H1 (cell line): Measurements from ENCODE around the gene SPAAR. TPM values are rescaled to one million over a fixed set of nuclear protein-coding genes. Genes with fewer than 3 reads are reported as not detected.

ENCODE experiments used
- CTCF ChIA-PET: fragments of 300-600 bp; sonication (Branson Sonifier 250); formaldehyde crosslinking; loops from one replicate; lab custom pipeline; 2021; ENCODE audit not compliant: partially characterized antibody; lab: Charles Lee
- POLR2A ChIA-PET: fragments of 300-600 bp; sonication (Branson Sonifier 250); formaldehyde crosslinking; loops from one replicate; lab custom pipeline; 2021; ENCODE audit warnings: inconsistent platforms; ENCODE audit not compliant: partially characterized antibody; lab: Charles Lee
- DNase-seq, 2 experiments: peaks; one replicate each; pipeline versions ENCODE4 v3.0.0 to v3.0.0-alpha.2; 2010 to 2022; ENCODE audit warnings: low spot score in 2 of 2, low read depth in 1 of 2, mixed read lengths in 1 of 2
- FAIRE-seq: peaks from 2 replicates; lab custom pipeline; 2011; peaks lifted over from hg19 to GRCh38; lab: Jason Lieb, UNC
- H2AFZ ChIP-seq: 2 replicates; pipeline ENCODE4 v1.8.1; 2012; ENCODE audit warnings: low read length, inconsistent platforms
- H2AK5ac ChIP-seq: 2 replicates; pipeline ENCODE4 v1.6.1; 2013; ENCODE audit warnings: low read depth, low read length
- H2BK120ac ChIP-seq: replicated peaks from 2 replicates; pipeline ENCODE3; 2013; ENCODE audit warnings: low read depth, low read length, inconsistent platforms
- H2BK12ac ChIP-seq: 2 replicates; pipeline ENCODE4 v1.6.1; 2013; ENCODE audit warnings: low read depth, low read length
- H2BK15ac ChIP-seq: 2 replicates; pipeline ENCODE4 v1.6.1; 2013; ENCODE audit warnings: low read length
- H2BK20ac ChIP-seq: 2 replicates; pipeline ENCODE4 v1.6.1; 2013; ENCODE audit warnings: low read length
- H2BK5ac ChIP-seq: 2 replicates; pipeline ENCODE4 v1.6.1; 2013; ENCODE audit warnings: low read depth, low read length
- H3K14ac ChIP-seq: 2 replicates; pipeline ENCODE4 v1.6.1; 2013; ENCODE audit warnings: inconsistent platforms; ENCODE audit not compliant: insufficient read length
- H3K18ac ChIP-seq: 2 replicates; pipeline ENCODE4 v1.6.1; 2013; ENCODE audit warnings: low read length; ENCODE audit errors: extremely low read depth
- H3K23ac ChIP-seq: 2 replicates; pipeline ENCODE4 v1.6.1; 2013; ENCODE audit warnings: inconsistent platforms; ENCODE audit not compliant: insufficient read length
- H3K23me2 ChIP-seq: 2 replicates; pipeline ENCODE4 v1.6.1; 2013; ENCODE audit warnings: low read depth, low read length
- H3K27ac ChIP-seq: 2 replicates; pipeline ENCODE4 v1.6.1; 2011; ENCODE audit warnings: low read depth, low read length, inconsistent platforms
- H3K27me3 ChIP-seq, 4 experiments: replicated peaks in 1 of 4; 1 replicate in 1 of 4; 2 replicates in 3 of 4; pipeline versions ENCODE4 v1.6.1 to v1.8.1; 2011 to 2013; ENCODE audit warnings: low read length in 3 of 4, mild to moderate bottlenecking in 3 of 4, inconsistent platforms in 2 of 4, mixed read lengths in 2 of 4, moderate library complexity in 1 of 4; ENCODE audit not compliant: control insufficient read depth in 3 of 4, insufficient read depth in 3 of 4; ENCODE audit errors: extremely low read depth in 1 of 4
- H3K36me3 ChIP-seq, 4 experiments: 2 replicates each; pipeline versions ENCODE4 v1.6.1 to v1.8.1; 2011 to 2013; ENCODE audit warnings: mild to moderate bottlenecking in 4 of 4, low read length in 3 of 4, moderate library complexity in 2 of 4, control low read depth in 1 of 4, inconsistent platforms in 1 of 4; ENCODE audit not compliant: insufficient read depth in 4 of 4, control insufficient read depth in 2 of 4
- H3K4ac ChIP-seq: replicated peaks from 2 replicates; pipeline ENCODE3; 2013; ENCODE audit warnings: low read length, low read depth, mixed read lengths, inconsistent platforms; ENCODE audit not compliant: insufficient read length
- H3K4me1 ChIP-seq, 4 experiments: replicated peaks in 1 of 4; 1 replicate in 1 of 4; 2 replicates in 3 of 4; pipeline versions ENCODE4 v1.6.1 to v1.8.1; 2011 to 2013; ENCODE audit warnings: low read length in 3 of 4, inconsistent platforms in 2 of 4, mixed read lengths in 1 of 4; ENCODE audit not compliant: insufficient read depth in 4 of 4, control insufficient read depth in 3 of 4
- H3K4me2 ChIP-seq, 2 experiments: 2 replicates each; pipeline versions ENCODE4 v1.6.1 to v1.8.1; 2011 to 2013; ENCODE audit warnings: low read depth in 2 of 2, low read length in 2 of 2, control low read depth in 1 of 2, inconsistent platforms in 1 of 2, mild to moderate bottlenecking in 1 of 2; ENCODE audit not compliant: insufficient read depth in 1 of 2
- H3K4me3 ChIP-seq, 4 experiments: fragments of 200-600, 300-600 bp in 1 of 4; sonication (generic), shearing (Covaris generic), sonication (Bioruptor Twin) in 1 of 4; 2 replicates each; pipeline versions ENCODE4 v1.5.1 to v1.8.1; 2011 to 2016; ENCODE audit warnings: low read length in 4 of 4, low read depth in 3 of 4, control low read depth in 2 of 4, inconsistent platforms in 2 of 4, mild to moderate bottlenecking in 2 of 4, mixed read lengths in 1 of 4, moderate library complexity in 1 of 4; ENCODE audit not compliant: insufficient read depth in 2 of 4; ENCODE audit errors: extremely low read depth in 1 of 4
- H3K56ac ChIP-seq: replicated peaks from 2 replicates; pipeline ENCODE3; 2013; ENCODE audit warnings: low read depth, mild to moderate bottlenecking, mixed read lengths, low read length, inconsistent platforms; ENCODE audit not compliant: insufficient read length
- H3K79me1 ChIP-seq: 2 replicates; pipeline ENCODE4 v1.6.1; 2013; ENCODE audit warnings: low read depth, low read length, control low read depth
- H3K79me2 ChIP-seq, 2 experiments: 2 replicates each; pipeline versions ENCODE4 v1.6.1 to v1.8.1; 2012 to 2013; ENCODE audit warnings: low read length in 2 of 2, mild to moderate bottlenecking in 2 of 2, inconsistent platforms in 1 of 2; ENCODE audit not compliant: insufficient read depth in 2 of 2, control insufficient read depth in 1 of 2
- H3K9ac ChIP-seq, 4 experiments: replicated peaks in 1 of 4; 1 replicate in 1 of 4; 2 replicates in 3 of 4; pipeline versions ENCODE4 v1.6.1 to v1.8.1; 2011 to 2013; ENCODE audit warnings: low read depth in 3 of 4, low read length in 3 of 4, control low read depth in 2 of 4, mild to moderate bottlenecking in 2 of 4, moderate library complexity in 2 of 4, inconsistent platforms in 1 of 4; ENCODE audit errors: extremely low read depth in 1 of 4
- H3K9me3 ChIP-seq, 2 experiments: 2 replicates each; pipeline versions ENCODE4 v1.6.1 to v1.8.1; 2012 to 2013; ENCODE audit warnings: mild to moderate bottlenecking in 2 of 2, moderate library complexity in 2 of 2, control low read depth in 1 of 2, inconsistent platforms in 1 of 2, low read depth in 1 of 2, low read length in 1 of 2, mixed read lengths in 1 of 2; ENCODE audit not compliant: insufficient read depth in 2 of 2
- H4K20me1 ChIP-seq, 2 experiments: replicated peaks in 1 of 2; 2 replicates each; pipeline versions ENCODE3 to v1.8.1; 2011 to 2013; ENCODE audit warnings: inconsistent platforms in 2 of 2, low read length in 2 of 2, mild to moderate bottlenecking in 1 of 2; ENCODE audit not compliant: insufficient read depth in 2 of 2, control insufficient read depth in 1 of 2
- H4K5ac ChIP-seq: 2 replicates; pipeline ENCODE4 v1.6.1; 2013; ENCODE audit warnings: low read length, low read depth, mixed read lengths, inconsistent platforms; ENCODE audit not compliant: insufficient read length
- H4K8ac ChIP-seq: 2 replicates; pipeline ENCODE4 v1.8.0; 2013; ENCODE audit warnings: mild to moderate bottlenecking, moderate library complexity, low read length, inconsistent platforms; ENCODE audit not compliant: insufficient read depth; ENCODE audit errors: extremely low read depth
- H4K91ac ChIP-seq: replicated peaks from 2 replicates; pipeline ENCODE3; 2013; ENCODE audit warnings: low read length, mixed read lengths, inconsistent platforms; ENCODE audit not compliant: insufficient read length
- ATF2 ChIP-seq: IDR thresholded peaks from 2 replicates; pipeline ENCODE4 v1.6.1; 2012; ENCODE audit warnings: low read length, inconsistent platforms
- CEBPB ChIP-seq: IDR thresholded peaks from 2 replicates; pipeline ENCODE4 v1.6.1; 2012; ENCODE audit warnings: low read depth, low read length
- CHD1 ChIP-seq: IDR thresholded peaks from 2 replicates; pipeline ENCODE4 v1.6.1; 2012; ENCODE audit warnings: low read depth, low read length, improper control_type of control experiment
- CTBP2 ChIP-seq: IDR thresholded peaks from 2 replicates; pipeline ENCODE4 v1.7.0; 2011; ENCODE audit warnings: borderline replicate concordance, mild to moderate bottlenecking, moderate library complexity, mixed read lengths, low read length; ENCODE audit not compliant: insufficient read depth, insufficient read length
- GTF2F1 ChIP-seq: IDR thresholded peaks from 2 replicates; pipeline ENCODE4 v1.6.1; 2012; ENCODE audit warnings: low read depth, low read length, improper control_type of control experiment, borderline replicate concordance
- PHF8 ChIP-seq: fragments of 200-600 bp; sonication (generic); conservative IDR thresholded peaks from 2 replicates; pipeline ENCODE4 v1.7.1; 2012; ENCODE audit warnings: low read depth, mild to moderate bottlenecking, inconsistent platforms, low read length, moderate library complexity
- RBBP5 ChIP-seq: IDR thresholded peaks from 2 replicates; pipeline ENCODE4 v1.7.1; 2012; ENCODE audit warnings: low read depth, mild to moderate bottlenecking, inconsistent platforms, low read length, moderate library complexity, borderline replicate concordance
- USF2 ChIP-seq: IDR thresholded peaks from 2 replicates; pipeline ENCODE4 v1.6.1; 2011; ENCODE audit warnings: low read length, improper control_type of control experiment
- ZNF274 ChIP-seq: IDR thresholded peaks from 2 replicates; pipeline ENCODE4 v1.7.0; 2012; ENCODE audit warnings: low read length, borderline replicate concordance; ENCODE audit errors: extremely low read depth
- WGBS, 2 experiments: shearing (Covaris generic) in 1 of 2; methylation state at CpG; one replicate each; pipeline versions ENCODE4 v1.1.6 to v1.1.7; 2013 to 2015; ENCODE audit warnings: low lambda C conversion rate in 2 of 2, mixed read lengths in 2 of 2, inconsistent platforms in 1 of 2, low coverage in 1 of 2, missing lambda C conversion rate in 1 of 2; ENCODE audit not compliant: insufficient replicate concordance in 2 of 2, insufficient coverage in 1 of 2, insufficient read length in 1 of 2; ENCODE audit errors: extremely low coverage in 1 of 2, missing lambda C conversion rate in 1 of 2; 5-methylcytosine and 5-hydroxymethylcytosine counted together
- polyA plus RNA-seq, 7 experiments: library from polyadenylated mRNA; depleted of rRNA in 3 of 7; stranded (reverse) in 5 of 7; unstranded in 2 of 7; fragments of >200 nt in 5 of 7; fragments of 200-250 nt in 2 of 7; gene quantifications; 1 replicate in 5 of 7; 2 replicates in 1 of 7; 4 replicates in 1 of 7; pipeline versions ENCODE4 v1.2.1 to v1.2.3, GENCODE V29; 2011 to 2013; ENCODE audit warnings: missing spikeins in 2 of 7, mixed read lengths in 2 of 7
- total RNA-seq: library from RNA; stranded (reverse); fragmentation: NEBNext Ultra II Directional; extraction: Animal tissue kit (Norgen Biotek cat#: 25700); gene quantifications from 2 replicates; pipeline ENCODE4 v1.2.1, GENCODE V29; 2021

Gene SPAAR
- total and polyA plus RNA-seq, 2 of the 8 experiments (the other 6 are each of a cell fraction or from before 2014, with no cell fraction given): 0.27 TPM; not detected in 1

- H2BK20ac ChIP-seq: no peak overlapping the region
- H4K91ac ChIP-seq: no peak overlapping the region
- no peak overlapping the region for H3K4me2 ChIP-seq
- FAIRE-seq: no peak
- no peak overlapping the region for H2BK5ac ChIP-seq
- H3K23me2 ChIP-seq: no peaks in the 10 kb centered on the region
- H3K79me1 ChIP-seq: no peaks in the 10 kb centered on the region
- CTCF ChIA-PET: interaction anchor here (5.7 kb wide), 1 partner anchor 11 kb away, joined by 24 read pairs; no protein-coding TSS in a partner anchor
- H3K14ac ChIP-seq: no peak overlapping the region
- no peak overlapping the region for H4K5ac ChIP-seq
- no peak overlapping the region for H2BK120ac ChIP-seq
- H3K27me3 ChIP-seq: no peaks in the 10 kb centered on the region
- H3K4me1 ChIP-seq: no peaks in the 10 kb centered on the region
- H3K9ac ChIP-seq: no peak overlapping the region
- H3K56ac ChIP-seq: no peak overlapping the region
- WGBS, 2 experiments: 89% methylated on average over 4 of the region's 4 CpGs; no CpG with 5 or more reads in 1 of the 2 experiments
- no peak overlapping the region for H2BK15ac ChIP-seq
- H2AFZ ChIP-seq: no peak overlapping the region
- H2BK12ac ChIP-seq: no peak overlapping the region
- POLR2A ChIA-PET: no interaction called here
- no peak overlapping the region for H3K4me3 ChIP-seq
- H4K8ac ChIP-seq: no peak overlapping the region
- no peaks in the 10 kb centered on the region for H4K20me1 ChIP-seq
- no peaks in the 10 kb centered on the region for H3K79me2 ChIP-seq
- no peak for DNase-seq
- no peak overlapping the region for H3K27ac ChIP-seq
- H3K9me3 ChIP-seq: no peaks in the 10 kb centered on the region
- no peak overlapping the region for H3K23ac ChIP-seq
- no peak overlapping the region for H2AK5ac ChIP-seq
- H3K36me3 ChIP-seq: no peaks in the 10 kb centered on the region
- no peak overlapping the region for H3K18ac ChIP-seq
- H3K4ac ChIP-seq: no peak overlapping the region
- TF ChIP-seq RBBP5 (no peak), GTF2F1 (no peak), USF2 (no peak), ZNF274 (no peak), CTBP2 (no peak), CEBPB (no peak), CHD1 (no peak), ATF2 (no peak), PHF8 (no peak)
Measured at GRCh38 chr9:35933550-35934067, 24.3 kb downstream of the SPAAR start.
